SKM-1 treated with dmso at 0.1 percent for 144 hours (cell line): ENCODE data around the gene PNMA5.

Experiments used
- DNase-seq: peaks from one replicate; lab custom pipeline; 2025; ENCODE audit not compliant: unreplicated experiment; lab: John Stamatoyannopoulos, UW

Gene PNMA5

GRCh38 chrX:152958524-152959465 lies 35.1 kb downstream of the PNMA5 start:
- peak; percentile 56 for DNase-seq

GRCh38 chrX:152958047-152958446 lies 35.9 kb downstream of the PNMA5 start:
- DNase-seq: peak; percentile 5

GRCh38 chrX:152950786-152951185 lies 43.1 kb downstream of the PNMA5 start:
- DNase-seq: no peak

- DNase-seq: no peak
Observed at GRCh38 chrX:152949114-152949513, 44.8 kb downstream of the PNMA5 start.

GRCh38 chrX:152946681-152947080 lies 47.2 kb downstream of the PNMA5 start:
- no peak for DNase-seq

GRCh38 chrX:152945021-152945979 lies 48.6 kb downstream of the PNMA5 start:
- DNase-seq: no peak

- no peak for DNase-seq
Observed at GRCh38 chrX:152943826-152944225, 50.1 kb downstream of the PNMA5 start.

- no peak for DNase-seq
Observed at GRCh38 chrX:152942077-152942442, 51.9 kb downstream of the PNMA5 start.

- DNase-seq: peak; percentile 77
Observed at GRCh38 chrX:152941328-152942076, 52.4 kb downstream of the PNMA5 start.
